Measurements from ENCODE around the gene TOM1L2. TPM values are rescaled to one million over a fixed set of nuclear protein-coding genes. Genes with fewer than 3 reads are reported as not detected.

TOM1L2 gene
- total and polyA plus RNA-seq, 2 of the 4 experiments (the other 2 are of a cell fraction) = 34.4 to 51.7 TPM

GRCh38 chr17:17897442-17897841, 74.8 kb downstream of the TOM1L2 start:
- peaks cover 14% of the 10 kb centered on the region for H3K9me1 ChIP-seq (ENCODE audit: insufficient read depth, low read length)
- no peak overlapping the region for H3K27ac ChIP-seq (ENCODE audit: insufficient read depth, low read length)
- no peak overlapping the region for H2AFZ ChIP-seq (replicated peaks; ENCODE audit: low read length, poor library complexity)
- H4K5ac ChIP-seq (ENCODE audit: low read depth, low read length) = no peak overlapping the region
- no peak overlapping the region for H4K91ac ChIP-seq (ENCODE audit: insufficient read depth, low read depth, low read length)
- H3K4me3 ChIP-seq (ENCODE audit: insufficient read depth, low read depth, low read length) = no peak overlapping the region
- H3K9me3 ChIP-seq (ENCODE audit: control insufficient read depth, insufficient read depth, low read length) = no peaks in the 10 kb centered on the region
- CTCF ChIA-PET = interaction anchor here (1.7 kb wide), 1 partner anchor 22 kb away, joined by 4 read pairs; no protein-coding TSS in a partner anchor
- H2BK120ac ChIP-seq (ENCODE audit: low read depth, low read length) = no peak overlapping the region
- no peak overlapping the region for H2BK20ac ChIP-seq (ENCODE audit: low read depth, low read length)
- in situ Hi-C loops (cut with MboI; ENCODE audit: low sequenced_read_pairs) (loop anchor here (25.0 kb wide), 1 partner anchor 535 kb away; no protein-coding TSS in a partner anchor), intact Hi-C loops (cut with micrococcal nuclease) (no loop called here), dilution Hi-C loops (cut with HindIII; ENCODE audit: low sequenced_read_pairs, unreplicated experiment) (no loop called here)
- no peak for TF ChIP-seq POLR2A (IDR thresholded peaks at IDR 0.05; ENCODE audit: low read depth, low read length)
- no peak for TF ChIP-seq FOS (IDR thresholded peaks at IDR 0.05; ENCODE audit: low read depth, low read length)
- no peak for TF ChIP-seq MAFK (IDR thresholded peaks at IDR 0.05; ENCODE audit: low read depth, low read length)
- TF ChIP-seq USF2 (IDR thresholded peaks at IDR 0.05; ENCODE audit: low read depth, low read length) = no peak
- no peak for TF ChIP-seq ELK1 (IDR thresholded peaks at IDR 0.05; ENCODE audit: borderline replicate concordance, low read depth, low read length)
- no peak for TF ChIP-seq CHD1 (IDR thresholded peaks at IDR 0.05; ENCODE audit: low read depth, low read length)
- no peak for TF ChIP-seq MAZ (IDR thresholded peaks at IDR 0.05; ENCODE audit: borderline replicate concordance, low read depth, low read length)
- no peak for TF ChIP-seq RFX5 (IDR thresholded peaks at IDR 0.05; ENCODE audit: low read depth, low read length)
- no peak for TF ChIP-seq CTCF (conservative IDR thresholded peaks at IDR 0.05; ENCODE audit: low read depth, low read length)
- no peak overlapping the region for H3K4ac ChIP-seq (ENCODE audit: low read depth, low read length)
- H3K23ac ChIP-seq (ENCODE audit: low read depth, low read length) = no peak overlapping the region
- H2AK5ac ChIP-seq (ENCODE audit: low read depth, low read length) = no peak overlapping the region
- no peak overlapping the region for H3K56ac ChIP-seq (ENCODE audit: extremely low read depth, insufficient read depth, low read length)
- H4K8ac ChIP-seq (ENCODE audit: low read depth in 2 of 2, low read length in 2 of 2) = no peak overlapping the region
- ATAC-seq (ENCODE audit: low read depth) (no peak), DNase-seq (no peak)
- POLR2A ChIA-PET (ENCODE audit: unreplicated experiment) = no interaction called here
- no peak overlapping the region for H3K4me2 ChIP-seq (ENCODE audit: low read depth, low read length)
- no peak overlapping the region for H3K9ac ChIP-seq (ENCODE audit: low read depth, low read length)
- H4K20me1 ChIP-seq (ENCODE audit: insufficient read depth, low read length) = no peaks in the 10 kb centered on the region
- WGBS, 2 experiments (ENCODE audit: extremely low coverage in 2 of 2, insufficient read length in 1 of 2) = 80% methylated on average over 1 of the region's 2 CpGs; no CpG with 5 or more reads in 1 of the 2 experiments
- H2BK15ac ChIP-seq (ENCODE audit: low read depth, low read length) = no peak overlapping the region
- H2BK5ac ChIP-seq (ENCODE audit: low read depth, low read length, poor library complexity, severe bottlenecking) = no peak overlapping the region
- peaks cover 8% of the 10 kb centered on the region for H3K4me1 ChIP-seq (ENCODE audit: control insufficient read depth, insufficient read depth, low read length)
- H3K18ac ChIP-seq (ENCODE audit: low read depth, low read length) = no peak overlapping the region
- no peak overlapping the region for H3K14ac ChIP-seq (replicated peaks; ENCODE audit: low read depth, low read length)
- no TSS peak for BruUV-seq (replicated peaks)
- no peak overlapping the region for H2AK9ac ChIP-seq (replicated peaks; ENCODE audit: low read depth, low read length, poor library complexity)
- peaks cover 32% of the 10 kb centered on the region for H3K36me3 ChIP-seq (ENCODE audit: control insufficient read depth, insufficient read depth, low read length)
- no peaks in the 10 kb centered on the region for H3K27me3 ChIP-seq (ENCODE audit: control insufficient read depth, insufficient read depth, low read length)
- H3K79me1 ChIP-seq (ENCODE audit: low read depth in 1 of 2, low read length in 2 of 2) = peaks cover 7 to 23% of the 10 kb centered on the region in 2 experiments; a peak in 3 of 4 replicates

Data from IMR-90 (cell line).